Upper lobe of left lung (tissue), 4 donors: ENCODE results near the gene PLBD2.

Experiments used
- EP300 ChIP-seq, 4 donors: sonication (generic); formaldehyde crosslinking; IDR thresholded peaks; one replicate each; pipeline ENCODE4 v1.5.1; 2017; ENCODE audit warnings: antibody characterized with exemption in 4 of 4, control low read depth in 2 of 4
- POLR2A ChIP-seq, 4 donors: fragments of 450-650 bp; IDR thresholded peaks; one replicate each; pipeline ENCODE4 v1.5.1; 2016 to 2017; ENCODE audit warnings: antibody characterized with exemption in 4 of 4, mild to moderate bottlenecking in 2 of 4
- TF ChIP-seq, protein P1 (sequence below), 6 experiments: fragments of 450-650 bp in 4 of 6; fragments of 200-600 bp in 2 of 6; sonication (generic) in 2 of 6; IDR thresholded peaks; one replicate each; pipeline ENCODE4 v1.5.1; 2016 to 2019; ENCODE audit warnings: antibody characterized with exemption in 6 of 6

DNA sequence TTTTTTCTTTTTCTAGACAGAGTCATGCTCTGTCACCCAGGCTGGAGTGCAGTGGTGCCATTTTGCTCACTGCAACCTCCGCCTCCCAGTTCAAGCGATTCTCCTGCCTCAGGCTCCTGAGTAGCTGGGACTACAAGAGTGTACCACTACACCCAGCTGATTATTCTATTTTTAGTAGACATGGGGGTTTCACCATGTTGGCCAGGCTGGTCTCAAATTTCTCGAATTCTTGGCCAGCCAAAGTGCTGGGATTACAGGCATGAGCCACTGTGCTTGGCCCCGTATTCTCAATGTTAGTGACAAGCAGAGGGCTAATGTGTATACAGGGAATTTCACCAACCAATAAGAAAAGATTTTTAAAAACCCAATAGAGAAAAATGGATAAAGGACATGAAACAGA lies 8.4 kb downstream of the PLBD2 start:
- TF ChIP-seq POLR2A (IDR thresholded peaks at IDR 0.05) (no peak), EP300 (IDR thresholded peaks at IDR 0.05) (no peak)
- TF ChIP-seq, protein P1, sequence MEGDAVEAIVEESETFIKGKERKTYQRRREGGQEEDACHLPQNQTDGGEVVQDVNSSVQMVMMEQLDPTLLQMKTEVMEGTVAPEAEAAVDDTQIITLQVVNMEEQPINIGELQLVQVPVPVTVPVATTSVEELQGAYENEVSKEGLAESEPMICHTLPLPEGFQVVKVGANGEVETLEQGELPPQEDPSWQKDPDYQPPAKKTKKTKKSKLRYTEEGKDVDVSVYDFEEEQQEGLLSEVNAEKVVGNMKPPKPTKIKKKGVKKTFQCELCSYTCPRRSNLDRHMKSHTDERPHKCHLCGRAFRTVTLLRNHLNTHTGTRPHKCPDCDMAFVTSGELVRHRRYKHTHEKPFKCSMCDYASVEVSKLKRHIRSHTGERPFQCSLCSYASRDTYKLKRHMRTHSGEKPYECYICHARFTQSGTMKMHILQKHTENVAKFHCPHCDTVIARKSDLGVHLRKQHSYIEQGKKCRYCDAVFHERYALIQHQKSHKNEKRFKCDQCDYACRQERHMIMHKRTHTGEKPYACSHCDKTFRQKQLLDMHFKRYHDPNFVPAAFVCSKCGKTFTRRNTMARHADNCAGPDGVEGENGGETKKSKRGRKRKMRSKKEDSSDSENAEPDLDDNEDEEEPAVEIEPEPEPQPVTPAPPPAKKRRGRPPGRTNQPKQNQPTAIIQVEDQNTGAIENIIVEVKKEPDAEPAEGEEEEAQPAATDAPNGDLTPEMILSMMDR (IDR thresholded peaks at IDR 0.05) = no peak
